ENCODE results near the gene NAGPA.
"Not testable (repeated sequence)": the region's sequence is repeated elsewhere in the genome, so short reads cannot be mapped to it uniquely, and the experiment has no call there.

The NAGPA gene

DNA sequence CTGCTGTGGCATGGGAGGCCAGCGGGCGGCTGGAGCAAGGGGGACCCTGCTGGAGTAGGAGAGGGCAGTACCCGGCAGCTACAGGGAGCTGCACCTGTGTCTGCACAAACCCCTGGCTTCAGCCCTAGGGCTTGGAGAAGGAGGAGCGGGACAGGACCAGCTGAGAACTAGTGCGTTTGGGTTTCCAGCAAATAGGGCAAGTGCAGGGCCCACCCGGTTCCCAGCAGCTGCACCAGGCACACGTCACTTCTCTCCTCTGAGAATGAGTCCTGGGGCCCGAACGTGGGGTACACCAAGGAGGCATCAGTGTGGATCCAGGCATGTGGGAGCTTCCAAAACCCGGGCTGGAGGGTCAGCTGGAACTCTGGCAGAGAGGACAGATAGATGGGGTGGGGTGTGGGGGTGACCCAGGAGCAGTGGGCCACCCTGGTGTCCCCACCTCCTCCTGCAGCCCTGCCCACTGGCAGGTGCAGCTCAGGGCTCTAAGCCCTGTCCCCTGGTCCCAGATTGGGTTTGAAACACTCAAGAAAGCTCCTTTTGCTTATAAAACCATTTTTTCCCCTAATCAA, 26.4 kb upstream of the NAGPA start:
- no peak for DNase-seq

DNA sequence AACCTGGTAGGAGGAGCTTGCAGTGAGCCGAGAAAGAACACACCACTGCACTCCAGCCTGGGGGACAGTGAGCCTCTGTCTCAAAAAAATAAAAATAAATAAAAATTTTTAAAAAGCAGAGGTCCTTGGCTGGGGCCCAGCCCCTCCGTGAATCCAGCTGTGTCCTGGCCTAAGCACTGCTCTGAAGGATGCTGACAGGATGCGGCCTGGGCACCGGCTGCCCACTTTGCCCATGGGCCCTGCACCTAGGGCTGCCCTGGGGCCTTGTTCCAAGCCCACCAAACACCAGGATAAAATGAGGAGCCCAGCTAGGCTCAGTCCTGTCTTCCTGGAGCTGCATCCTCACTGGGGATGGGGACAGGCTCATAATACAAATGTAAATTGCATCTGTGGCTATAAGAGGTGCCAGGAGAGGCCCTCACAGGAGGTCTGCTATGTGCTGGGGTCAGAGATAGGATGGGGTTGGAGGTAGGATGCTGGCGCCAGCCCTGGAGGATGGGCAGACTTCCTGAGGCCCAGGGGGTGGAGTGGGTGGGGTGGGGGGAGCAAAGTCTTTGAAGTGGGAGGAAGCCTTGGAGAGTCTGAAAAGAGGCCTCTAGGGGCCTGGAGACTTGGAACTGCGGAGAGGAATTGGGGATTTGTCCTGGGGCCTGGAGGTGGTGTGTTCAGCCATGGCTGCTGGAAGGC, 25.8 kb upstream of the NAGPA start:
- no peak for DNase-seq

DNA sequence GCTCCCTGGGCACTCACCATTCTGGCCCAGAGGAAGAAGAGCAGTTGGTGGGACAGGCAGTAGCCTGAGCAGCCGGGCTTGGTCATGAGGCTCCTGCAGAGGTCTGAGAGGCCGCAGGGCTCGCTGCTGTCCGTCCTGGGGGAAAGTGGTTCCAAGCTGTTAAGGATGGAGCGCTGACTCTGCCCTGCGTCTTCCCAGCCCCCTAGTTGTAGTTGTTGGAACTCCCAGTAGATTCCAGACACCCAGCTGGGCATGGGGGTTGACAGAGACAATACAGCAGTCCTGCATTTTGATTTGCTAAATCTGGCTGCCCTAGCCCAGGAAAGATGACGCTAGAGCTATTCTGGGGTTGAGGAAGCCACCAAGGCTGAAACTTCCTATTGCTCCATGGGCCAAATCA, 24.7 kb upstream of the NAGPA start:
- no peak for DNase-seq

DNA sequence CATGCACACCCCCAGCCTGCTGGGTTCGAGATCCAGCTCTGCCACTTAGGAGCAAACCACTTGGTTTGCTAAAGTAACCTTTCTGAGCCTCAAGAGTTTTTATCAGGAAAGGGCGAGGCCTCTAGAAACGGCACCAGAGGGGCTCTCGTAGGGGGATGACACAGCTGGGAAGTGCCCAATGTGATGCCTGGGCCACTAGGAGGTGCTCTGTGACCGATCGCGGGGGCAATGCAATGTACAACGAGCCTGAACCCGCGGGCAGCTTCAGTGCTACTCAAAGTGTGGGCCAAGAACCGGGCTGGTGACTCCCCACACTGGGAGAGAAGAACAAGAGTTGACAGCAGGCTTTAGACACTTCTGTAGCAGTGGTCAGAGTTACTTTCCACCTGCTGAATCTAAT, 22.6 kb upstream of the NAGPA start:
- peak; percentile 40 for DNase-seq

DNA sequence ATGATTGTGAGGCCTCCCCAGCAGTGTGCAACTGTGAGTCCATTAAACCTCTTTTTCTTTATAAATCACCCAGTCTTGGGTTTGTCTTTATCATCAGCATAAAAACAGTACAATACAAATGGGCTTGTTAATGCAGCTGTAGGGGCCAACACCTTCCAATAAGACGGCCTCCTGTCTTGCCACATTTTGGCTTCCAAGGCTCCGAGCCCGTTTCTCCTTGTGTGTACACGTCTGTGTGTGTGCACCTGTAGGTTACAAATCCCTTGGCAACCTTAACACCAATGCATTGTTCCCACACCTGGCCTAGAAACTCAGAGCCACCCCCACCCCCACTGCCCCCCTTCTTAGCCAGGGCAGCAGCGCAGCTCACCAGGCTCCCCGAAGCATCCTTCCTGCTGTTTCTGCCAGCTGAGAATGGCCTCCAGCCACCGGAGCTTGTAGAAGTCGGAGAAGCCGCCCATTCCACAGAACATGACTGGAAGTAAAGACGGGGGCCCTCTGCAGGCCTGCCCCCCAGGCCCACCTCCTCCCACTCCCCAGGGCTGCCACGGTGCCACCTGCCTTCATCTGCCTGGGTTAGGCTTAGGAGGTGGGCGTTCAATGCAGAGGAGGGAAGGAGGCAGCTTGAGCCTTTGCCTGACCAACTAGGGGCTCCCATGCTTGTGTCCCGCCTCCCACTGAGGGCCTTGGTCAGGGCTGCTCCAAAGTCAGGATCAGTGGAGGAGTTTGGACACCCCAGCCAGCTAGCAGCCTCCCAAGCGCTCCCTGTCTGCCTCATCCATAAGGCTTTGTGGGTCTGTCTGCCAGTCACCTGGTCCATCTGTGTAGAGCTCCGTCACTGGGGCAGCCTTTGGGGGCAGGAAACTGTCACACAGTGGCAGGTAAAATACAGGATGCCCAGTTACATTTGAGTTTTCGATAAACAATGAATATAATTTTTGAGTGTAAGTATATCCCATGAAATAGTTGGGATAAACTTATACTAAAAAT, 21.4 kb upstream of the NAGPA start:
- no peak for DNase-seq

DNA sequence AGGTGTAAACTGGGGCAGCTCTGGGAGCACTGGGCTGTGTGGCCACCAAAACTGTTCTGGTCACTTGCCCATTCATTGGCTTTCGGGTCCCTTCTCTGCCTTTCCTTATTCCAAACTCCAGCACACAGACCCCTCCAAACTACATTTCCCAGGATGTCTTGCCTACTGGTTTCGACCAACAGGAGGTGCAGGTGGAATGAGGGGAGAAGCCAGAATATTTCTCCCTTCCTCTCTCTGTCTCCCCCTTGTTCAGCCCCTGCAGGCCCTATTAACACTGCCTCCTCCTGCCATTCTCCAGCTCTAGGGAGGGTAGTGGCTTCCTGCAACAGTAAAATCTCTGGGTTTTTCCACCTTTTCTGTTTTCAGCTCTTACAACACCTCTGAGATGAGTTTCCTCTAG, 13.2 kb upstream of the NAGPA start:
- DNase-seq: no peak

DNA sequence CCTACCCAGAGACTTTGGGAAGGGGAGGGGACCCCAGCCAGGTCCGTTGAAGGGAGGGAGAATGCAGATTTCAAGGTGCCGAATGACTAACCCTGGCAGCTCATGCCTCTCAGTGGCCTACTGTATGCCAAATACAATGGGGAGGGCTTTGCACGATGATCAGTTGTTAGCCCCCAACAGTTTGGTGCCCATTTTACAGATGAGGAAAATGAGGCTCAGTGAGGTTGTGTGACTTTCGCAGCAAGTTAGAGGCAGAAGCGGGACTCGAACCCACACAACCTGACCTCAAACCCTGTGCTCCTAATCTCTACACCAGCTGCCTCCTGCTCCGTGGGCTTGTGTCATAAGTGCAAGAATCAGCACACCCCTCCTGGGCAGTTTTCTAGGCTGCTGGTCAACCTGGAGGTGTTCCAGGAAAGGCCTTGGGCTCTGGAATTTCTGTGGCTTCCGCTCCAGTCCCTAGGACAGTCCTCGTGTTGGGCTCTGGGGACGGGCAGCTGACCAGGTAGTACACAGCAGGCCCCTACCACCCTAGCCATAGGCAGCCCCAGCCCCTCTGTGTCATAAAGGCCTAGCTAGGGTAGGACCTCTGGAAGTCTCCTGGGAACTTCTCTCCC, 11.9 kb upstream of the NAGPA start:
- no peak for DNase-seq

DNA sequence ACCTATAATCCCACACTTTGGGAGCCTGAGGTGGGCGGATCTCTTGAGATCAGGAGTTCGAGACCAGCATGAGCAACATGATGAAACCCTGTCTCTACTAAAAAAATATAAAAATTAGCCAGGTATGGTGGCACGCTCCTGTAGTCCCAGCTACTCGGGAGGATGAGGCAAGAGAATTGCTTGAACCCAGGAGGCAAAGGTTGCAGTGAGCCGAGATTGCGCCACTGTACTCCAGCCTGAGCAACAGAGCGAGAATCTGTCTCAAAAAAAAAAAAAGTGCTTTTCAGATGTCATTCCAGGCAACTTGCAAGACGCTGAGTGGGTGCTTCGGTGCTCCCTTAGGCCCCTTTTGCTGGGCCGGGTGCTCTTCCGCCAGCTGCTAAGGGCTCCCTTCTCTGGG, 10.8 kb upstream of the NAGPA start:
- DNase-seq: not testable (repeated sequence)

DNA sequence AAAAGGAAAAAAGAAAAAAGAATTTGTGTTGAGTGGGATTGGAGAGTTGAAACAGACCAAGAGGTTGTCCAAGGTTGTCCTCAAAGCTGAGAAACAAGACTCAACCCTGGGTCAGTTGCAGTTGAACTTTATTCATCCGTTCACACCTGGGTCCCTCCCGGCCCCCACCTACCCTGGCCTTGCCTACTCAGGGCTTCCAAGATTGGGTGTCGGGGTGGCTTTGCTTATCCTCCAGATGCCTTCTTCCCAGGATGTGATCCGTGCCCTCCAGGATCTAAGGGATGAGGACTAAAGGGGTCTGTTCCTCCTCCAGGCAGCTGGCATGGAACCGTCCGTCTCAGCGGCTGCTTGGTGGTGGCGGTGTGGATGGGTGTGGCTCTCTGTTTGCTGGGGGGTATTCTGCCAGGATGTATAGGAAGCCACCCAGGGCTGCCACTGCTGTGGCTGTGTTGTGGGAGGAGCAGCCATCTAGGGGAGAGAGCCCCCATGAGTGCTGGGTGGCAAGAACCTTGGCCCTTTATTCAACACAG, 10.3 kb upstream of the NAGPA start:
- DNase-seq: no peak

DNA sequence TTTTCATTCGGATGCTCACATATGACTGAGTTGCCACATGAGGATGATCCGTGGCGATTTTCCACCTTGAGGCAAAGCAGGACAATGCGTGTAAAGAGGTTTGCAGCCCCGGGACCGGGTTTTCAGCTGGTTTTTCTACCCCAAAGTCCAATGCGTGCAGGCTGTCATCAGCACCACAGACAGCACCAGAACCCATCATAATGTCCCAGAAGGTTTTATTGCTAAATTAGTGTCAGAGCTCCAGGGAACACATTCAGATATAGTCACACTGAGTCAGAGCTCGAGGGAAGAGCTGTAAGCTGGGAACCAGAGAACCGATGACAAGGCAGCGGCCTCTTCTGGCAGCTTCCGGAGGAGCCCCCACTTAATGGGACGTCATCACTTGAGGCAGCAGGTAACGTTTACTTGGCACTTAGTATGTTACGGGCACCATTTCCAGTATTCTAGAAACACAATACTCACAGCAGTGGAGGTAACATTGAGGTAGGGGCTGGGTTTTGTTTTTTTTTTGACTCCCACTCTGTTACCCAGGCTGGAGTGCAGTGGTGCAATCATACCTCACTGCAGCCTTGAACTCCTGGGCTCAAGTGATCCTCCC, 8.9 kb upstream of the NAGPA start:
- DNase-seq: no peak

DNA sequence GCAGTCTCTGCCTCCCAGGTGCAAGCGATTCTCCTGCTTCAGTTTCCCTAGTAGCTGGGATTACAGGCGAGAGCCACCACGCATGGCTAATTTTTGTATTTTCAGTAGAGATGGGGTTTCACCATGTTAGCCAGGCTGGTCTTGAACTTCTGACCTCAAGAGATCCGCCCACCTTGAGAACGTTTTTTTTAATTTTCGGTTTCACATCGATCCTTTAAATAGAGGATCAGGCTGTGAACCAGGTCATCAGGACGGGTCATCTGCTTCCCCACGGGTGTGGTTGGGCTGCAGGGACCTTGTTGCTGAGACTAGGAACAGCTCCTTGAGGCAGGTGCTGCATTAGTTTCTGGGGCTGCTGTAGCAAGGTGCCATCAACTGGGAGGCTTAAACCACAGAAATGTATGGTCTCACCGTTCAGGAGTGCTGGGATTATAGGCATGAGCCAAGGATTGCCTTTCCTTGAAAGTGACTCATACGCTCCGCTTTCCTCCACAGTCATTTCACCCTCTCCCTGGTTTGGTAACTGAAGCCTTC, 7.9 kb upstream of the NAGPA start:
- DNase-seq: no peak

DNA sequence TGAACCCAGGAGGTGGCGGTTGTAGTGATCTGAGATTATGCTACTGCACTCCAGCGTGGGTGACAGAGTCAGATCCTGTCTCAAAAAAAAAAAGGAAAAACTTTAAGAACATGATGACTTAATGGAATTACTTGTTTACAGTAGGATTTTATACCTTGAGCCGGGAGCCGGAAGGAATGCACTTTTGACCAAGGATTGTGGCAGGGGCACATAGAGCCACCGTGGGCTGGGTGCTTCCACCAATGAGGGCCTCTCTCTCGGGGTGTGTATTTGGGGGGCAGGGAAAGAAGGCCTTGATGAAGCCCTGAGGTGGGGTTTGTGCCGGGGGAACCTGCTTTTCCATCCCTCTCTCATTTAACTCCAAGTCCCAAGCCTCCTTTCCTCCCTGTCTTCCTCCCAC, 6.7 kb upstream of the NAGPA start:
- no peak for DNase-seq

DNA sequence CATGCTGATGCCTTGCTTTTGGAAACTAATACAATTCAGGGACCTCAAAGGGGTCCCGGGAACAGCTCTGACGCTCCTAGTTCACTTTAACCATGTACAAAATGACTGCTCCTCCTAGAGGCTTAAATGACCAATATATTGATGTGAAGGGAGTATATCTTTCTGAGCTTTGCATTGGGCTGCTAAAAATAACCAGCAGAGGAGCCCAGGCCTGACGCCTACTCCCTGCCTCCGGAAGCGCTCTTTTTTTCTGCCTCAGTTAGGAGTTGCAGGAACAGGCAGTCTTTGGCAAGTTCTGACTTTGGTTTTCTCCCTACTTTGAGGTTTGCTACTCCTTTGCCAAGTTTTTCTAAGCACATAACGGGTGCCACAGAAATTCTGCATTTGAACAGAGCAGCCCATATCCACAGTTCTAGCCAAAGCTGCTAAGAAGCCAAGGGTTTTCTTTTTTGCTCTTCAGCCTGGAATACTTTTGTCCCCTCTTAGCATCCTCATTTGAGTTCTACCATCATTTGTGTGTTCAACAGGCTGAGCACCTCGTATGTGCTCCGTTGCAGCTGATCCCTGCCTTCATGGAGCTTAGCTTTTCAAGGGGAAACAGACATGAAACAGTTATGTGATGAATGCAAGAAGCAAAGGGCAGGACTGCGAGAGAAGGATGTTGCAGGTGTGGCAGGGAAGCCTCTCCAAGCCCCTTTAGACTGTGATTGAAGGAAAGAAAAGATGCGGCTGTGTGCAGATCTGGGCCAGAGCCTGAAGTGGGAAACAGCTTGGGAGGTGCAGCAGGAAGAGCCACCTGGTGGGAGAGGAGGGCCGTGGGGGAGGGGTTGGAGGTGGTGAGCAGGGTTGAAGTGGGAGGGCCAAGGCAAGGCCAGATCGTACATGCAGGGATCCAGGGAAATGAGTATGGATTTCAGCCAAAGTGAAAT, 2.8 kb upstream of the NAGPA start:
- no peak for DNase-seq

DNA sequence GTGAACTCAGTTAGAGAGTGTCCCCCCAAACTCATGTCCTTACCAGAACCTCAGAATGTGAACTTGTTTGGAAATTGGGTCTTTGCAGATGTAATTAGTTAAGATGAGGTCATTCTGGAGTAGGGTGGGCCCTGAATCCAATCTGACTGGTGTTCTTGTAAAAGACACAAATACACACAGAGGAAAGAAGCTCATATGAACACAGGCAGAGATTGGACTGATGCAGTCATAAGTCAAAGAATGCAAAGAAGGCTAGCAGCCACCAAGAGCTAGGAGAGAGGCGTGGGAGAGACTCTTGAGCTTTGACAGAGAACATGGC, 2.1 kb upstream of the NAGPA start:
- no peak for DNase-seq

DNA sequence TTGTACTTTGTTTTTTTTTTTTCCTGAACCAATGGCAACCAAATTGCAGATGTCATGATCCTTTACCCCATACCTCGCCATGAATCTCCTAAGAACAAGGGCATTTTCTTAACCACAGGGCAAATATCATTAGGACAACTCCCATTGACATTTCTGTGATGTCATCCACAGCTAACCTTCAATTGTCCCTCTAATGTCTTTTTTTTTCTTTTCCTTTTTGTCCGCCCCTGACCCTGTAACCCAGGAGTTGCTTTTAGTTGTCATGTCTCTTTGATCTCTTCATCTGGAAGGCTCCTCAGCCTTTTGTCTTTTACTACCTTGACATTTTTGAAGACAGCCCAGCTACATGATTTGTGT, 410 bp upstream of the NAGPA start:
- no peak for DNase-seq

DNA sequence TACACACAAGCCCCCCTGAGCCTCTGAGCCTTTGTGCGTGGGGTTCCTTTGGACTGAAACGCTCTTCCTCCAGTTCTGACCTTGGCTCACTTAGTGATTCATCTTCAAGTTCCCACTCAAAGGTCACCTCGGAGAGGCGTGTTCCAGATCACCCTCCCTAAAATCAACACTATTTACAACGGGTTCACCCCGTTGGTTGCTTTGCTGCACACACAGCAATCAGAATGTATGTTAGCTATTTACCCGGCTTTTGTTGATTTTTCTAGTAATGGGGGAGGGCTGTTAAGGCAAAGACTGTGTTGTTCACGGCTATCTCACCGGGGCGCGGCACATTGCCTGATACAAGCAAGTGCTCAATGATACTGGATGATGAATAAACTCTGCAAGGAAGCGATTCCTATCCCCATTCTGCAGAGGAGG, 977 bp downstream of the NAGPA start:
- DNase-seq: no peak

DNA sequence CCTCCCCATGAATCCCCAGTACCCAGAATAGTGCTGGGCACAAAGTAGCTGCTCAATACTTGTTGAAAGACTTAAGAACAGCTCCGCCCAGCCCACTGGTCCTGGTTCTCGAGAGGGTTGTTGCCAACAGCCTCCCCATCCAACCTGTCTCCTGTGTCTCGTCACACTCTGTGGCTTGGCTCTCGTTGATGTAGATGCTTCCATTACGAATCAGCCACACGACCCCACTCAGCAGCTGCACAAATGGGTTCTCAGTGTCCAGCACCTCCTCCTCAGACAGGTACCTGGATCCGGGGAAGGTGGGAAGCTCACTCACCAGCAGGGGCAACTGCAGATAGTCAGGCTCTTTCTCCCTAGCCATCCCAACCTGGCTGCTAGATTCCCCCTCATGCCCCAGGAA, 2.1 kb downstream of the NAGPA start:
- no peak for DNase-seq

DNA sequence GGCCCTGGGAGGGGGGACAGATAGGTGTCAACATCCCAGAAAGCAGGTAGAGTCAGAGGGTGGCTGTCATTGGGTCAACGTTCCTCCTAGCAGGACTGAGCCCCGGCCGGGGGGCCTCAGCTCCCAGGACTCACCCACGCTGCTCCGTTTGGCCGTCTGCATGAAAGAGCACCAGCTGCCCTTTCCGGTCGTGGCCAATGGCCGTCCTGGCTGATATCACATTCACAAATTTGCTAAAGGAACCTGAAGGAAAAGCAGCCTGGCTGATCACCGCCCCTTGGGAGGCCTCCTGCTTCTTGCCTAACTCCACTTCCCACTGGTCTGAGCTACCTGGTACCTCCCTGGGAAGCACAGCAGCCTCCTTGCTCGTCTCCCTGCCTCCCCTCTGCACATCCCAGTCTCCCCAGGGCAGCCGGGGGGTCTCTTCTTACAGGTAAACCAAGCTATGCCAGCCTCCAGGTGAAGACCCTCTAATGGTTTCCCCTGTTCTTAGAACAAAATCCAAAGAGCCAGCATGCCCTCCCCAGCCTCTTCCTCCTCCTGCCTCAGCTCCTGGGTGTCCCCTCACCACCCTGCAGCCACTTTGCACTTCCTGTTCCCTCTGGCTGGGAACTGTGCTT, 3.4 kb downstream of the NAGPA start:
- DNase-seq: no peak

DNA sequence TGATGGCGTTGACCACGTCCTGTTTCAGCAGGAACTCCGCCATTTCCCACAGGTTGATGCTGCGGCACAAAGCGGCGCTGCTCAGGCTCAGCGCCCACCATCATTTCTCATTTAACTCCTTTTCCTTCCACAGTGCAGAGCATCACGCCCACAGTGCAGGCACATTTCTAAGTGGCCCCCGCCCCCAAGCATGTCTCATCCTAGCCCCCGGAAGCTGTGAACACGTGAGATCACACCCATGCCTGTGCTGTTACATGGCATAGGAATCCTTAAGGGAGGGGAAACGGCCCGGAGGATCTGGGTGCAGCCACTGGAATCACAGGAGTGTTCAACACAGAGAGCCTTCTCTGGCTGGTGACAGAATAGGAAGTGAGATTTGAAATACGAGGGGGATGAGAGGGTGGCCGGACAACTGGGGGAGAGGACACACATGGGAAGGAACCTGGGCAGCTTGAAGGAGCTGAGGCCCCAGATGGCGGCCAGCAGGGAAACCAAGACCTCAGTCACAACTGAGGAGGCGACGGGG, 4.7 kb downstream of the NAGPA start:
- no peak for DNase-seq

DNA sequence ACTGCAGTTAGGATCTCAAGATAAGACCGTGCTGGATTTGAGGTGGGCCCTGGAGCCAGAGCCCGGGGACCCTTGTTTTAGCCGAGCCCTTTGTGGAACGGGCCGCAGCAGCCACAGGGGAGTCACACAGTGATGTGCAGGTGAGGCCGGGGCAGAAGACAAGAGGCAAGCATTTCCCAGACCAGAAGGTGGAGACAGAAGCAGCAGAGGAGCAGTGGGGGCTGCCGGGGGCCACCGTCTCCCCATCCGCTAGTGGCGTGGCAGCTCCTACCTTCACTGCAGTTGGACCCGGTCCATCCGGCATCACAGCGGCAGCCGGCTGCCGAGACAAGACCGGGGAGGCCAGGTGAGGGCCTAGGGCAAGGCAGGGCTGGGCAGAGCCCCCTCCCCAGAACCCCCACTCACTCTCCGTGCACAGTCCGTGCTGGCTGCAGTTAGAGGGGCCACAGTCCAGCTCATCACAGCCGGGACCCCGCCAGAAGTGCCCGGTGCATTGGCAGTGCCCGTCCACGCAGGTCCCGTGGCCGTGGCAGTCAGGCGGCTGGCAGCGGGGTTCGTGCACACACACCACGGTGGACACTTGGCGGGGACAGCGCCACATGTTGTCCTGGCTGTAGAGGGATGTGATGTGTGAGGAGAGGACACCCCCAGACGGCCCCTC, 6.0 kb downstream of the NAGPA start:
- no peak for DNase-seq

All from CD4-positive, alpha-beta T cell treated with Interleukin-21 for 1 hour (primary cell).